Activated CD8-positive, alpha-beta memory T cell treated with anti-CD3 and anti-CD28 coated beads for 1 hour (primary cell): ENCODE results near the gene FH.

Source experiments
- DNase-seq, 2 donors: peaks; one replicate each; pipeline ENCODE4 v3.0.0-alpha.2; 2020; ENCODE audit warnings: low read depth in 1 of 2; ENCODE audit errors: extremely low read depth in 1 of 2

The FH gene

GRCh38 chr1:241525026-241525425 is 5.5 kb upstream of the FH start:
- DNase-seq, result no peak

GRCh38 chr1:241521718-241522117 is 2.2 kb upstream of the FH start:
- DNase-seq, result no peak

- DNase-seq, result no peak
Observed at GRCh38 chr1:241520080-241520465, 518 bp upstream of the FH start.

GRCh38 chr1:241518476-241519307 is 863 bp downstream of the FH start:
- DNase-seq, result no peak

- DNase-seq, result no peak
Observed at GRCh38 chr1:241513378-241513777, 6.2 kb downstream of the FH start.

GRCh38 chr1:241507189-241507863 is 12.2 kb downstream of the FH start:
- no peak for DNase-seq

- no peak for DNase-seq
Observed at GRCh38 chr1:241503444-241503843, 16.1 kb downstream of the FH start.

- DNase-seq, result no peak
Observed at GRCh38 chr1:241499910-241500309, 19.6 kb downstream of the FH start.

- DNase-seq, result no peak
Observed at GRCh38 chr1:241495741-241496140, 23.8 kb downstream of the FH start.

- no peak for DNase-seq
Observed at GRCh38 chr1:241488739-241489138, 30.8 kb downstream of the FH start.

- DNase-seq, result no peak
Observed at GRCh38 chr1:241485554-241485992, 34.0 kb downstream of the FH start.

GRCh38 chr1:241485145-241485544 is 34.4 kb downstream of the FH start:
- no peak for DNase-seq

- DNase-seq, result no peak
Observed at GRCh38 chr1:241482761-241483250, 36.7 kb downstream of the FH start.

GRCh38 chr1:241479294-241479693 is 40.3 kb downstream of the FH start:
- no peak for DNase-seq

GRCh38 chr1:241475671-241476070 is 43.9 kb downstream of the FH start:
- no peak for DNase-seq

- no peak for DNase-seq
Observed at GRCh38 chr1:241473026-241473425, 46.5 kb downstream of the FH start.

- DNase-seq, result no peak
Observed at GRCh38 chr1:241470908-241471590, 48.5 kb downstream of the FH start.

- no peak for DNase-seq
Observed at GRCh38 chr1:241470361-241470760, 49.2 kb downstream of the FH start.

GRCh38 chr1:241465673-241466072 is 53.9 kb downstream of the FH start:
- DNase-seq, result no peak

- DNase-seq, result no peak
Observed at GRCh38 chr1:241464985-241465384, 54.6 kb downstream of the FH start.

- no peak for DNase-seq
Observed at GRCh38 chr1:241462391-241462790, 57.2 kb downstream of the FH start.
